ENCODE measurements around the gene SEC31B.

Gene SEC31B

GRCh38 chr10:100490531-100490930 is 29.1 kb downstream of the SEC31B start:
- no peak for DNase-seq

- no peak for DNase-seq
Measured at GRCh38 chr10:100489396-100489795, 30.3 kb downstream of the SEC31B start.

- DNase-seq: no peak
Measured at GRCh38 chr10:100487529-100487928, 32.1 kb downstream of the SEC31B start.

GRCh38 chr10:100485801-100486495 is 33.7 kb downstream of the SEC31B start:
- DNase-seq: no peak

- no peak for DNase-seq
Measured at GRCh38 chr10:100485366-100485765, 34.3 kb downstream of the SEC31B start.

- DNase-seq: no peak
Measured at GRCh38 chr10:100483876-100484666, 35.6 kb downstream of the SEC31B start.

GRCh38 chr10:100482834-100483185 is 36.9 kb downstream of the SEC31B start:
- DNase-seq: no peak

- peak; percentile 60 for DNase-seq
Measured at GRCh38 chr10:100482181-100482833, 37.4 kb downstream of the SEC31B start.

- DNase-seq: peak; percentile 80
Measured at GRCh38 chr10:100481462-100482081, 38.1 kb downstream of the SEC31B start.

- no peak for DNase-seq
Measured at GRCh38 chr10:100480002-100480401, 39.7 kb downstream of the SEC31B start.

- no peak for DNase-seq
Measured at GRCh38 chr10:100479037-100479436, 40.6 kb downstream of the SEC31B start.

GRCh38 chr10:100477970-100478369 is 41.7 kb downstream of the SEC31B start:
- no peak for DNase-seq

GRCh38 chr10:100470367-100470766 is 49.3 kb downstream of the SEC31B start:
- DNase-seq: no peak

GRCh38 chr10:100469756-100470155 is 49.9 kb downstream of the SEC31B start:
- DNase-seq: no peak

GRCh38 chr10:100468978-100469377 is 50.7 kb downstream of the SEC31B start:
- DNase-seq: no peak

GRCh38 chr10:100468322-100468721 is 51.3 kb downstream of the SEC31B start:
- DNase-seq: no peak

- no peak for DNase-seq
Measured at GRCh38 chr10:100462709-100463108, 57.0 kb downstream of the SEC31B start, which contains the start of gene WNT8B. WNT8B (plus strand) TSS chr10:100463009; CDS start chr10:100463169, 160 bp downstream.

GRCh38 chr10:100448951-100449350 is 70.7 kb downstream of the SEC31B start:
- no peak for DNase-seq

- no peak for DNase-seq
Measured at GRCh38 chr10:100447663-100448062, 72.0 kb downstream of the SEC31B start.

GRCh38 chr10:100446130-100446761 is 73.4 kb downstream of the SEC31B start:
- DNase-seq: no peak

- DNase-seq: no peak
Measured at GRCh38 chr10:100442548-100442947, 77.1 kb downstream of the SEC31B start.

GRCh38 chr10:100438674-100439315 is 80.9 kb downstream of the SEC31B start:
- no peak for DNase-seq
